HG03342 (cell line): ENCODE data around the gene THY1.
"Not testable (repeated sequence)": the region's sequence is repeated elsewhere in the genome, so short reads cannot be mapped to it uniquely, and the experiment has no call there.

Source experiments
- ATAC-seq: cut with Tn5 transposase; IDR thresholded peaks from one replicate; pipeline ENCODE4 v1.9.1; 2021; ENCODE audit warnings: mild to moderate bottlenecking, moderate library complexity; ENCODE audit not compliant: unreplicated experiment

THY1 gene

GRCh38 chr11:119446434-119446833, 23.5 kb upstream of the THY1 start:
- no peak for ATAC-seq

GRCh38 chr11:119445850-119446249, 22.9 kb upstream of the THY1 start:
- ATAC-seq = no peak

GRCh38 chr11:119445379-119445778, 22.4 kb upstream of the THY1 start:
- ATAC-seq = no peak

GRCh38 chr11:119441898-119442243, 18.9 kb upstream of the THY1 start:
- ATAC-seq = no peak

GRCh38 chr11:119438599-119438998, 15.6 kb upstream of the THY1 start:
- no peak for ATAC-seq

- not testable (repeated sequence) for ATAC-seq
Measured at GRCh38 chr11:119437521-119437920, 14.5 kb upstream of the THY1 start.

GRCh38 chr11:119436711-119437110, 13.7 kb upstream of the THY1 start:
- ATAC-seq = no peak

- ATAC-seq = no peak
Measured at GRCh38 chr11:119436093-119436492, 13.1 kb upstream of the THY1 start.

- ATAC-seq = no peak
Measured at GRCh38 chr11:119434591-119435330, 11.8 kb upstream of the THY1 start.

- ATAC-seq = no peak
Measured at GRCh38 chr11:119433358-119433725, 10.4 kb upstream of the THY1 start.

- no peak for ATAC-seq
Measured at GRCh38 chr11:119432484-119433357, 9.7 kb upstream of the THY1 start.

- ATAC-seq = no peak
Measured at GRCh38 chr11:119431523-119431922, 8.6 kb upstream of the THY1 start.

GRCh38 chr11:119427279-119427678, 4.3 kb upstream of the THY1 start:
- ATAC-seq = no peak

GRCh38 chr11:119426142-119426541, 3.2 kb upstream of the THY1 start:
- ATAC-seq = no peak

- no peak for ATAC-seq
Measured at GRCh38 chr11:119424775-119425174, 1.8 kb upstream of the THY1 start.

GRCh38 chr11:119424276-119424675, 1.3 kb upstream of the THY1 start:
- ATAC-seq = no peak

- ATAC-seq = no peak
Measured at GRCh38 chr11:119423509-119424254, 710 bp upstream of the THY1 start.

GRCh38 chr11:119421941-119422808, 797 bp downstream of the THY1 start:
- no peak for ATAC-seq

GRCh38 chr11:119421351-119421750, 1.6 kb downstream of the THY1 start:
- ATAC-seq = no peak

GRCh38 chr11:119420631-119421030, 2.3 kb downstream of the THY1 start:
- ATAC-seq = no peak
